H7 (cell line): ENCODE data around the gene ST3GAL3. TPM values are rescaled to one million over a fixed set of nuclear protein-coding genes. Genes with fewer than 3 reads are reported as not detected.

Experiments used
- DNase-seq: peaks from one replicate; pipeline ENCODE4 v3.0.0; 2012
- H3K27me3 ChIP-seq: 2 replicates; pipeline ENCODE4 v1.6.0; 2011; ENCODE audit warnings: mild to moderate bottlenecking, low read length; ENCODE audit not compliant: control insufficient read depth, insufficient read depth
- H3K36me3 ChIP-seq: replicated peaks from 2 replicates; pipeline ENCODE4 v1.5.1; 2011; ENCODE audit warnings: low read length; ENCODE audit not compliant: control insufficient read depth, insufficient read depth
- H3K4me3 ChIP-seq: 2 replicates; pipeline ENCODE4 v1.5.1; 2011; ENCODE audit warnings: low read depth, mild to moderate bottlenecking, control low read depth, low read length, moderate library complexity; ENCODE audit not compliant: insufficient read depth
- total RNA-seq: library from RNA; depleted of rRNA; stranded (reverse); fragments of >200 nt; shearing (Covaris generic); gene quantifications from 2 replicates; pipeline ENCODE4 v1.2.3, GENCODE V29; 2014

The ST3GAL3 gene
- total RNA-seq, 1 experiment from 2014 or later = 18.8 TPM

DNA sequence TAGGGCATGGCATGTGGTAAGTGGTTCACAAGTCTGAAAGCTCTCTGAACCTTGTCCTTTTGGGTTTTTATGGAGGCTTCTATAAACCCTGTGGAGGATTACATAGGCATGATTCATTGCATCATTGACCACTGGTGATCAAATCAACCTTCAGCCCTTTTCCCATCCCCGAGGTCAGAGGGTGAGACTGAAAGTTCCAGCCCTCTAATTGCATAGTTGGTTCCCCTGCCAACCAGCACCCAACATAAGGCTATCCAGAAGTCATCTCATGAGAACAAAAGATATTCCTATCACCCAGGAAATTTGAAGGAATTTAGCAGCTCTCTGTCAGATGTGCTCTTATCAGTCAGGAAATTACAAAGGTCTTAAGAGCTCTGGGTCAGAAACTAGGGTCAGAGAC is 136.8 kb downstream of the ST3GAL3 start:
- no peaks in the 10 kb centered on the region for H3K36me3 ChIP-seq

DNA sequence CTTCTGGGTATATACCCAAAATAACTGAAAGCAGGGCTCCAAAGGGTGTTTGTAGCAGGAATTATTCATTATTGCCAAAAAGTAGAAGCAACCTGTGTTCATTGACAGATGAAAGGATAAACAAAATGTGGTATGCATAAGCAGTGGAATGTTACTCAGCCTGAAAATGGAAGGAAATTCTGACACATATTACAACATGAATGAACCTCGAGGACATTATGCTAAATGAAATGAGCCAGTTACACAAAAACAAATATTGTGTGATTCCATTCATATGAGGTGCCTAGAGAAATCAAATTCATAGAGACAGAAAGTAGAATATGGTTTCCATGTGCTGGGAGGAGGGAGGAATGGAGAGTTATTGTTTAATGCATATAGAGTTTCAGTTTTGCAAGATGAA is 140.0 kb downstream of the ST3GAL3 start:
- DNase-seq = no peak
- Histone ChIP-seq H3K4me3 (no peak overlapping the region), H3K27me3 (no peaks in the 10 kb centered on the region)

More for the DNA sequence above, 136.8 kb downstream of the ST3GAL3 start:
- DNase-seq = no peak
- H3K4me3 ChIP-seq = no peak overlapping the region
- no peaks in the 10 kb centered on the region for H3K27me3 ChIP-seq

DNA sequence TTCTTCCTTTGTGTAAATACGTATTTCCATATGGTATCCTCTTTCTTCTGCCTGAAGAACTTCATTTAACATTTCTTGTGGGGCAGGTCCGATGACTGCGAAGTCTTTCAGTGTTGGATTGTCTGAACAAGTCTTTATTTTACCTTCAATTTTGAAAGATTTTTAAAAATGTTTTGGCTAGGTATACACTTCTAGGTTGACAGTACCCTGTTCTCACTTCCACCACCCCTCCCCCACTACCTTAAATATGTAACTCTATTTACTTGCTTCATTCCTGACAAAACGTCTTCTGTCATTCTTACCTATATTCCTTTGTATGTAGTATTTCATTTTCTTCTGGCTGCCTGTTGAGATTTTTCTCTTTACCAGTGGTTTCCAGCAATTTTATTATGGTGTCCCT is 140.5 kb downstream of the ST3GAL3 start:
- DNase-seq = no peak
- Histone ChIP-seq H3K27me3 (no peaks in the 10 kb centered on the region), H3K4me3 (no peak overlapping the region), H3K36me3 (no peaks in the 10 kb centered on the region)

More for the DNA sequence above, 140.0 kb downstream of the ST3GAL3 start:
- no peaks in the 10 kb centered on the region for H3K36me3 ChIP-seq

DNA sequence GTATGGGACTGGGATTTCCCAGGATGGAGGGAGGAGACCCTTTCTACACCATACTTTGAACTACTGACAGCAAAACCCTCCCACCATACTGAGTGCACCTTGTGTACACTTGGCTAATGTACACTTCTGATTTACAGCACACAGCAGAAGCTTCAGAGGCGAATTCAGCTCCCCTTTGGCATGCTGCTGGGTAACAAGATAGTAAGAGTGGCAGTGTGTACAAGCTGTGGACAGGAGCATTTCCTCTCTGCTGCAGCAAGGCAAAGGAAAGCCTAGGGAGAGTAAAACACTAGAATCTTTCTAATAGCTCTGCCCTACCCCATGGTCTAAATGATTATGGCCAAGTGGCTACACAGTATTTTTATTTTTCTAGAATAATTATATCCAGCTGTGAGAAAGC is 142.3 kb downstream of the ST3GAL3 start:
- Histone ChIP-seq H3K27me3 (no peaks in the 10 kb centered on the region), H3K4me3 (no peak overlapping the region), H3K36me3 (no peaks in the 10 kb centered on the region)
- no peak for DNase-seq

DNA sequence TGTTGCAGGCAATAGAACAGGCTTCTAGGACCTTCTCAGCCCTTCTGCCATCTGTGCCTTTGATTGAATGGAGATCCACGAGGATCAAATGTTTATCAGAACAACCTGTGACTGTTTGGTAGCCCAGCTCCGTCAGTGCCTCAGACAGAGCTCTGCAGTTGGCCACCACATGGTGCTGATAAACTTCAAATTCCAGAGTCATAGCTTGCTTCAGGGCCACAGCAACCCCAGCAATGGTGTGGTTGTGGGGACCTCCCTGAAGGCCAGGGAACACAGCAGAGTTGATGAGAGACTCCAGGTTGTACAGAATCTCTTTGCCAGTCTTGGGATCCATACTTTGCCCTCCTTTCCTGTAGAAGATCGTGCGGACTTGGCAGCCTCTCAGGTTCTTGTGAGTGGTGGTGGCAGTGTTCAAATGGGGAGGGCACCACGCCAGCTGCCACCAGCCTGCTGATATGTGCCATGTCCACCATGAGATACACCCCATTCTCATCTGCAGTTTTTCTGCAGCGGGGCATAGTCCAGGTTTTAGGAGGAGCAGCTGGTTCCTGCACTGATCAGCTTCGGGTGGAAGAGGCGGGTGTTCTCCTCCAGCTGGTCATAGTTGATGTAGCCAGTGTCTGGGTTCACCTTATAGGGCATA is 143.4 kb downstream of the ST3GAL3 start:
- no peak for DNase-seq
- Histone ChIP-seq H3K27me3 (no peaks in the 10 kb centered on the region), H3K36me3 (no peaks in the 10 kb centered on the region), H3K4me3 (no peak overlapping the region)

DNA sequence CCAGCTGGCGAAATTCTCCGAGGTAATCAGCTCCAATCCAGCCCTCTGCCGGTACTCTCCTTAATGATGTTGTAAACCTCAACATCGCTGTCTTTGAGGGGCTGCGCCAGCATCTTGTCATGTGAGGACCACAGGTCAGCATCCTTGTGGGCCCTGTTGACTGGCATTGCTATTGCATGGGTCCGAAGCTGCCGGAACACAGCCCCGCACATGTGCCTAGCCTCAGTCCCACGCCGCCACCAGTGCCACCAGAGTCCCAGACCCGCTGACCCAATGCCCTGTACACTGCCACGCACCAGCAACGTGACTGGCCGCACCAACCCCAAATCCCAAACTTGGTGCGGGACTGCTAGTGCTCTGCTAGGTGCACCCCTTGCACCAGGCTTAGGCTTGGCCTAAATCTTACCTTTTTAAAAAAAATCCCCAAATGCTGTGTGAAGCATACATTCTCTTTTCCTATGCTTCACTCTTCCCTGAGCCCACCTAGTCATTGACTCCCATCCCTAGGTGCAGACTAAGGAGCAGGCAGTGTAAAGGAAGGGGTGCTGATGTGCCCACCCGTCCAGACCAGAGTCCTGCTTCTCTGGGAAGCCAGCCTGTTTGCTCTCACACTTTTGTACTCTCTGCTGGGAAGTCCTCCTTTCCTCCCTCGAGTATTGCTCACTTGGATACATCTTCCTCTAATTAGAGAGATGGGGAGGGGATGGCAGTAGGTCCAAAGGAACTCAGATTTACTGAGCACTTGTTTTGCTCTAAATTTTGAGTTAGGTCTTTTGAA is 144.4 kb downstream of the ST3GAL3 start:
- no peak for DNase-seq
- H3K4me3 ChIP-seq = no peak overlapping the region

DNA sequence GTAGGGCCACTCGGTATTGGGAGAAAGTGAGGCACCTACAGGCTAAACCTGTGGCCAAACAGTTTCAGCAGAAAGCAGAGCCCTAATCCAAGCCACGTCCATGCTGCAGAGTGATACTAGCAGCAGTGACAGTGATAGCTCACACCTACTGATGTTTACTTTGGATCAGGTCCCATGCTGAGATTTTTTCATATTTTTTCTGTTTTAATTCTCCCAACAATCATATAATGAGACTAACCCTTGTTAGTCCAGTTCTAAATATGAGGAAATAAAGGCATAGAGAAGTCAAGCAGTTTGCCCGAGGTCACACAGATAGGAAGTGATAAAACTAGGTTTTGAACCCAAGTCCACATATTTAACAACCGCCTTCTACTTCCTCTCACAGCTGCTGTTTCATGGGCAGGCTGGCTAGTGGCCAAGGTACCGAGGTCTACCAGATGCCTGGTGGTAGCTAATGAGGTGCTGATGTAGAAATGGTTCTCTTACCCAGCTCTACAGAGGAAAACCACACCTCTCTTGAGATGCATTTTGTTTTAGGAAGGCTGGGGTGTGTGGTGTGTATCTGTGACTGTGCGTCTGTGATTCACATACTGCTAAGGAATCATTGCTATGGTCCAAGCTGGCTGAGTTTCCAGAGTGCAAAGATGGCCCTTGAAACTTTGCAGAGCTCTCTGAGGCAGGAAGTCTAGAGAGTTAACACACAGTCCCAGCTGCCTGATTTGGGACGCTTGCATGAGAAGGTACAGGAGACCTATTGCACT is 146.0 kb downstream of the ST3GAL3 start:
- no peak overlapping the region for H3K4me3 ChIP-seq
- H3K36me3 ChIP-seq = no peaks in the 10 kb centered on the region
- no peaks in the 10 kb centered on the region for H3K27me3 ChIP-seq
- no peak for DNase-seq

More for the DNA sequence above, 144.4 kb downstream of the ST3GAL3 start:
- Histone ChIP-seq H3K36me3 (no peaks in the 10 kb centered on the region), H3K27me3 (no peaks in the 10 kb centered on the region)

DNA sequence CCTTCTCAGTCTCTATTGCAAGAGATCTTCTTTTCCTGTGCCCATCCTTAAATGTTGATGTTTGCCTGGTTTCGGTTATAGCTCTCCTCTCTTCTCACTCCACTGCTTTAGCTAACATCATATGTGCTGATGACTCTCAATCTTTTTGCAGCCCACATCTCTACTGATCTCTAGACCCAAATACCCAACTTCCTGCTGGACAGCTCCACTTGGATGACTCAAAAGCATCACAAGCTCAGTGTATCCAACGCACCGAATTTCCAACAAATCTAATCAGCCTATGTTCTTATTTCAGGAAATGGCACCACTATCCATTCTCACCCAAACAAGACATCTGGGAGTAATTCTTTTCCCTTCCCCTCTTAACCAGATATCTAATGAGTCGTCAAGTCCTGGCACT is 147.1 kb downstream of the ST3GAL3 start:
- Histone ChIP-seq H3K36me3 (no peaks in the 10 kb centered on the region), H3K4me3 (no peak overlapping the region), H3K27me3 (no peaks in the 10 kb centered on the region)
- DNase-seq = no peak

DNA sequence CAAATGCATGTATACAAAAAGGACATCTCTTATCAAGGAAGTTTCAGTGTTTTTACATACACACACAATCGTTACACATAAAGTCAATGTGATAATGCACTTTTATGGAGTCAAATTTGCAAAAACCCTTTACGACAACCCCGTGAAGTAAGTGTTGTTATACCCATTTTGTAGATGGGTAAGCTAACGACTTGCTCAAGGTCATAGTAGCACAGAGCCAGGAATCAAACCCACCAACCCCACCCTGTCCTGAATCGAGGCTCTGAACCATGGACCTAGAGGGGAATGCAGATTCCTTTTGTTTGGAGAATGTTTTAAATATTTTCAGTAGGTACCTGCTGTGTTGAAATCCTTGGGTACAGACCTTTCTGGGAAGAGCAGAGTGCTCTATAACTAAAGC is 148.9 kb downstream of the ST3GAL3 start:
- no peak overlapping the region for H3K4me3 ChIP-seq
- DNase-seq = no peak
- H3K27me3 ChIP-seq = no peaks in the 10 kb centered on the region
- H3K36me3 ChIP-seq = no peaks in the 10 kb centered on the region

DNA sequence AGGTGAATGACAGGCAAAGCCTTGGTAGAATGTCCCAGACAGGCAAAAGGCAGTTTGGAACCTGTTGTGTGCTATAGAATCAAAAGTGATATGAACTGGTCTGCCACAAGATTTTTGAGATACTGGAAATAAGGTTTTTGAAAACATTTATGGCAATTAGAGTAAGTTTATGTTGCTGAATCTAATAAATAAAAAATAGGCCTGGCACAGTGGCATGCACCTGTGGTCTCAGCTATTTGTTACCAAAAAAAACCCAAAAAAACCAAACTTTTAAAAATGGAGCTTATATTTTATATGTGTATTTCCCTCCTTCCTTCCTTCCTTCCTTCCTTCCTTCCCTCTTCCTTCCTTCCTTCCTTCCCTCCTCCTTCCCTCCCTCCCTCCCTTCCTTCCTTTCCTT is 149.8 kb downstream of the ST3GAL3 start:
- H3K4me3 ChIP-seq = no peak overlapping the region
- DNase-seq = no peak
- H3K27me3 ChIP-seq = no peaks in the 10 kb centered on the region
- H3K36me3 ChIP-seq = no peaks in the 10 kb centered on the region

DNA sequence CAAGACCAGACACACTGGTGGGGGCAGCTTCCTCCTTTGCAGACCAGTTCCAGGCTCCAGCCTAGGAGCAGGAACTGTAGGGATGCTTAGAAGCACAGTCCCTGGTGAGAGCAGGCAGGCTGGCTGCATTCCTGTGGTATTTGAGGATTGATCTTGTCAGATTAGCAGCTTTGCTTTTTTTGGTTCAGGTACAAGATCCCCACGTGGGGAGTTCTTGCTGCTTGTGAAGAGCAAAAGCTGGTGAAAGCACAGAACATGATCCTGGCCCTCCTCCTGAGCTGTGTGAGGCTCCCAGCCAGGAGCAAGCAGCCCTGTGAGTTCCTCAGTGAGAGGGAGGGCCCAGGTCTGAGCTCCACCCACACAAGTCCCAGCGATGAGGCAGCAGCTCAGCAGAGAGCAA is 151.0 kb downstream of the ST3GAL3 start:
- H3K27me3 ChIP-seq = no peaks in the 10 kb centered on the region
- DNase-seq = peak; percentile 62
- H3K36me3 ChIP-seq = no peaks in the 10 kb centered on the region
- H3K4me3 ChIP-seq = no peak overlapping the region

DNA sequence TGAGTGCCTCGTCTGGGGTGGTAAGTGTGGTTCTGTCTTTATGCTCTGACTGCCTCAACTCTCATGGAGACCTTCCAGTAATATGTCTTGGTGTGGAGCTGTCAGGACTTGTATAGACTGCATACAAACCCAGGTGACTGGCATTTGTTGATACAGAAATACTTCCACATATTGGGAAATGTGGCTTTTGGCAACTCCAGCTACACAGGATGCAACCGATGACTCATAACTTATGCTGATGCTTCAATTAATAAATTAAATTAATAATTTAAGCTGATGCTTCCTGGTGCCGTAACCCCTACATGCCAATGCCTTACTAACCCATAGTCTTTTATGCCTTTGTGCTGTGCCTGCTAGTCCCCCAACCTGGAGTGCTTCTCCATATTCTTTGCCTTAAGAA is 154.0 kb downstream of the ST3GAL3 start:
- no peak for DNase-seq
- Histone ChIP-seq H3K27me3 (no peaks in the 10 kb centered on the region), H3K4me3 (no peak overlapping the region), H3K36me3 (no peaks in the 10 kb centered on the region)

DNA sequence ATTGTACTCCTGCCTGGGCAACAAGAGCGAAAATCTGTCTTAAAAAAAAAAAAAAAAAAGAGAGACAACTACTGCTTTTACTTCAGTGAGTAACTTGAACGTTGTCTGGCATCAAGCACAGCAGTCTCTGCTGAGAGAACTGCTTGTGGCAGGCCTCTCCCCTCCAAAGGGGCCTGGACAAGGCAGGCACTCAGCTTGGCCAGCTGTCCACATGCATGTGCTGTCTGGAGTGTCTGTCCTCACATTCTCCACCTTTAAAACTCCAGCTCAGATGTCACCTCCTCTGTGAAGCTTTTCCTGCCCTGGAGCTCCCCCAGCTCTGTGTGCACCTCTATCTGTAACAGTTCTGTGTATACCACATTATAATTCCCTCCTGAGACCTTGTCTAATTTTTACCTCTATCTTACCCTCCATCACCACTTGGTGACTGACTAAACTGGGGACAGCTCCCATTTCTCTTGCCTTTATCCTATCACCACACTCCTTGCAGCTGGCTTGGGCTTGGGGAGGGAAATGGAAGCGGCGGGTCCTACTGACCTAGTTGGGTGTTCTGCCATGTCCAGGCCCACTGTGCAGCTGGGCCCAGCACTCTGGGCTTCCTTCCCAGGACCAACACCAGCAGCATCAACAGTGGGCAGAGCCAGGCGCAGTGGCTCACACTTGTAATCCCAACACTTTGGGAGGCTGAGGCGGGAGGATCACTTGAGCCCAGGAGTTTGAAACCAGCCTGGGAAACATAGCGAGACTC is 154.8 kb downstream of the ST3GAL3 start:
- Histone ChIP-seq H3K27me3 (no peaks in the 10 kb centered on the region), H3K36me3 (no peaks in the 10 kb centered on the region), H3K4me3 (no peak overlapping the region)
- DNase-seq = no peak
